Right ventricle myocardium superior (tissue), 1 donor: ENCODE measurements around the gene FARS2. TPM values are rescaled to one million over a fixed set of nuclear protein-coding genes. Genes with fewer than 3 reads are reported as not detected.

ENCODE experiments used
- ATAC-seq: fragments of 200-7000 bp; cut with Tn5 transposase; one replicate; pipeline ENCODE4 v1.9.1; 2020; ENCODE audit warnings: mild to moderate bottlenecking; ENCODE audit not compliant: poor library complexity
- DNase-seq: peaks from one replicate; pipeline ENCODE4 v3.0.0-alpha.2; 2020
- intact Hi-C: fragments of 100-400 bp; cut with DNase I; formaldehyde crosslinking; loops from one replicate; pipeline ENCODE4 v1.11.2; 2022
- total RNA-seq: library from RNA; stranded (reverse); fragmentation: NEBNext Ultra II Directional; extraction: Animal tissue kit (Norgen Biotek cat#: 25700); gene quantifications from one replicate; pipeline ENCODE4 v1.2.1, GENCODE V29; 2021
- donor health status: DM: no; HTN: yes; CAD: no; lungs with severe emphysema.

Gene FARS2
- total RNA-seq, 1 donor from 2014 or later = 20.8 TPM

DNA sequence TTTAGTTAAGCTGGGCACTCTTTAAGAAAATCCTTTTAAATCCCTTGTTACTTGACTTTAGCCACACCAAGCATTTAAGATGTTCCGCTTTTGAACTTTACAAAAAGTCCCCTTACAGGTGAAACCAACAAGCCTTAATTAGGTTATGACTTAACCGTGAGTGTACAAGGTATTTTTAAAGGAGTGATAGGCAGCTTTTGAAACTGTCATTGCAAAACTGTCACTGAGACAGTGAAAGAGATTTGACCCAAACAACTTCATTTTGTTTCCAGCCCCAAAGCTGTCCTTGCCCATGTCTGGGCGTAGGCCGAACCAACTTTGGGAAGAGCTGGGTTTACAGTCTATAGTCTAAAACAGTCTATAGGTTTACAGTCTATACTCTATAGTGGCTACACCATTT lies 305.4 kb downstream of the FARS2 start:
- DNase-seq (no peak), ATAC-seq (no peak)
- intact Hi-C loops = no loop called here

DNA sequence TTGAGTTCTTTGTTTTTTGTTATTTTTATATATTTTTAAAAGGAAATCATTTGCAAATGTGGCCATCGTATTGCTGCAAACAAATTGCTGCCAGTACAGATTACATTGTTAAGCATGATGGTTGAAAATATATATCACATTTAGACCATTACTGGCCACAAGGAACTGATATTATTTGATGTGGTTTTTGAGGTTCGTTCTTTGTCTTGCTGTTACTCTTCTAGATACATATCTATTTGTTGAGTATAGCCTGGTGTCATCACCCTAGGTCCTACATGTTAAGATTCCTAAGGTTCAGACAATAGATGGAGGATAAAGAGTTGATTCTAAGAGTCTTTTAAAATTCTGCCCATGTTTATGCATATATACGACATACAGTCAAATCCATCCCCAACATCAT lies 306.0 kb downstream of the FARS2 start:
- DNase-seq (no peak), ATAC-seq (no peak)
- intact Hi-C loops = no loop called here

DNA sequence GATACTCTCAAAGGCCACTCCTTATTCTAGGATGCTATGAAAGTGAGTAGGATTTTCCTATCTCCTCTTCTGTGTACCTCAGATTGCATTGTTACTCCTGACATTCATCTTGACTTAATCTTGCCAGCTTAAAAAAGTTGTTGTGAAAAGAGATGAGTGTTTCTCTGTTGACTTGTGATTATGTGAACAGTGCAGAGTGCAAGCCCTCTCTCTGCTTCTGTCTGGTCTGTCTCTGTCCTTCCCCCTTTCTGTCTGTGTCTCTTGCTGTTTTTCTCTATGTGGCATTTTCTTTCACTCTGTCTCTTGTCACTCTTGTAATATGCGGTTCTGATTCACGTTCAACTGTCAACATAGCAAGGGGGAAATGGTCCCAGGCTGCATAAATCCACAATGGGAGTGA lies 306.6 kb downstream of the FARS2 start:
- no peak for DNase-seq
- ATAC-seq = no peak
- intact Hi-C loops = no loop called here

DNA sequence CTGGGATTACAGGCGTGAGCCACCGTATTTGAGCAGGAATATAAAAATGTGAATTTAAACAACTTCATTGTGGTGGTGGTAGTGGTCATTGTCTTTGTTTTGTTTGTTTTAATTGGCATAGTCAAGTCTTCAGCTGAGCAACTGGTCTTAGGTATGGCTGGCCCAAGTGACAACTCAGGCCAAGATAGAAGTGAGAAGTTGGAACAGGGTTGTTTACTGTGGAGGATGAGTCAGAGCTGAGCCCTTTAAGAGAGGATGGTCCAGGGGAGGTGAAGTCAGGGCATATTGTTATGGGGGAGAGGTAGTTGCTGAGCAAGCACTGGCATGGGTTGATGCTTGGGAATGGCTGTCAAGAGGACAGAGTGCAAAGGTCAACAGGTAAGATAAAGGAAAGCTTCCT lies 308.2 kb downstream of the FARS2 start:
- DNase-seq = no peak
- no peak for ATAC-seq
- intact Hi-C loops = no loop called here

DNA sequence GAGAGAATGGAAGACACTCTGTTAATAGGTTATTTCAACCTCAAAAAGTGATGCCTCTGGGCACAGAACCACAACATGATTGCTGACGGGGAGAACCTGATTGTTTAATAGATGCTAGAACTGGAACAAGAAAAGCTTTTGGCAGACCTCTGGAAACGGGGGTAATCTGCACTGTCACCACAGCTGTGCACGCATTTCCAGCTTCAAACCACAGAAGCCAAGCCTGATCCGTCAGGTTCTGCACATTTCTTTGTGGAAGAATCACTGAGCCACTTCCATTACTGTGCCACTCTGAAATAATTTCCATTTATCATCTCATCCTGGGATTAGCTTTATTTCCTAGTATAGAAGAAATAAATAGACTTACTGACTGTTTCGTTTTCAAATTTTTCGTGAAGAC lies 309.3 kb downstream of the FARS2 start:
- DNase-seq (no peak), ATAC-seq (no peak)
- intact Hi-C loops = no loop called here

DNA sequence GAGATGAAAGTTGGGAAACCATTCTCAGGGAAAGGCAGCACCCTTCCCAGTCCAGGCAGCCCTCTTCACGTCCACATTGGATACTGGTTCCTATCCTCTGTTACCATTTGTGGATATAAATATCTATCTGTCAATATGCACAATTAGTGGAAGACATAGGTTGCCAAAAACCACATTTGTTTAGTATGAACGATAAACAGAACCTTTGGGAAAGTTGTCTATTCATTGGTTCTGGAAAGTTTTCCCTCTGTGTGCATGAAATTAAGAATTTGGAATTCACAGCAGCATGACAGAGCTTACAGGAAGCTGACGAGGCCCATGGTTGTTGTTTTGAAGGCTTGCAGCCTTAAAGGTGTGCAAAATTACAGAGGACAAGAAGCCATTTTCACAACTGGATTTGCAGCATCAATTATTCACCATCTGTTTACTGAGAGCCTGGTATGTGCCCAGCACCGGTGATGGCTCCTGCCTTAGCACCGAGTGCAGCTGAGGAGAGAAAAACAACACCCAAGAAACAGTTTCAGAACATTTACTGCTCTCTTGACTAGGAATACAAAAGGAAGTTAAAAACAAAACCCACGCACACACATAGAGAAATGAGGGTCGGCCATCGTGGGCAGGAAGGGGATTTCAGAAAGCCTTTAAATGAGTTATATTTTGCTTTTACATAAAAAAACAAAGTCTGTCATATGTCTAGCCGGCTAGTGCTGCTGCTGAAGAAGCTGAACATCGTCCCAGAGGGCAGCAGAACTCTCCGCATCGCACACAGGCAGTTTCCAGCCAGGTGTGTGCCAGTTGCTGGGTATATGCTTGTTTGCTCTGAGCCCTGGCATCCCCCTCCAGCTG lies 319.6 kb downstream of the FARS2 start:
- intact Hi-C loops = no loop called here
- no peak for DNase-seq
- ATAC-seq = no peak

DNA sequence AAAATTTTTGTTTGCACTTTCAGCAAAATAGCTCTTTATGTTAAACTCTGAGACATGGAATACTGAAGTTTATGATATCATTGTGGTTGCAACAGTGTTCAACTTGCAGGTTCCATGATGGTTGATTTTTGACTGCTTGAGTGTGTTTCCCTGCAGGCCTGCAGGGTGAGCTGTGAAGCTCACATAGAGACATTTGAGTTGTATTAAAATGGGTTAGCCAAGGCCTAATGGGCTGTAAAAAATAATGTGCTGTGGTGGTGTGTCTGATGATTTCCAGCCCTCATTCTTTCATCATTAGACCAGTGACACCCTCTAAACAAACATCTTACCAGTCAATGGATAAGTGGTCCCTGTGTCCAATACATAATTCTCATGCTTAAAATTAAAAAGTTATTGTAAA lies 321.4 kb downstream of the FARS2 start:
- DNase-seq = no peak
- no peak for ATAC-seq
- intact Hi-C loops = no loop called here

DNA sequence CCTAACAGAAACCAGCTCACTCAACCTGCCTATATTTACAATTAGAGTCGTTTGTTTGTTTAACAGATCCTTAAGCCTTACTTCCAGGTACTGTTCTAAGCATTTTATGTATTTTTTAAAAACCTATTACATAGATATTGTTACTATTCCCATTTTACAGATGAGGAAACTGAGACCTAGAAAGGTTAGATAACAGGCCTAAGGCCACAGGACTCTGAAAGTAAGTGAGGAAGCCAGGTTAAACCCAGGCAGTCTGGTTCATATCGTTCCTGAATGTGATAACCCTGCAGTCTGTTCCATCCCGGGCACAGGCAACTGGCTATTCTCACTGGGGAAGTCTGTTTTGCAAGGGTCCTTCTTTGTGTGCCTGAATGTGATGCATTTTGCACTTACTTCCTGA lies 322.2 kb downstream of the FARS2 start:
- ATAC-seq (no peak), DNase-seq (no peak)
- intact Hi-C loops = no loop called here

DNA sequence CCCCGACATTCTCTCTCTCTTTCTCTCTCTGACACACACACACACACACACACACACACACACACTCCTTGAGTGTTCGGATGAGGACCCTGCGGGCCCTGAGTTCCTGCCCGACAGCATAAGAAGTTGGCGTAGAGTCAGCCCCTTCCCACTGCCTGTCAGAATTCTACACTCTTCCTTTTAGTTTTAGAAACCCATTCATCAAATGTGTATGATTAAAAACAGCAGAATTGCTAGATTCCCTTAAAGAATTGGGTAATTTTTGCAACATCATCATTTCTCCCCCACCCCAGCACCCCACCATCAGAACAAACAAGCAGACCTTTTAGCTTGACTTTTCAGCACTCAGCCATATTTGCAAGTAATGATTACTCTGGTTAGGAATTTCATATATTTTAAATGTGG lies 322.8 kb downstream of the FARS2 start:
- DNase-seq (no peak), ATAC-seq (no peak)
- intact Hi-C loops = no loop called here

DNA sequence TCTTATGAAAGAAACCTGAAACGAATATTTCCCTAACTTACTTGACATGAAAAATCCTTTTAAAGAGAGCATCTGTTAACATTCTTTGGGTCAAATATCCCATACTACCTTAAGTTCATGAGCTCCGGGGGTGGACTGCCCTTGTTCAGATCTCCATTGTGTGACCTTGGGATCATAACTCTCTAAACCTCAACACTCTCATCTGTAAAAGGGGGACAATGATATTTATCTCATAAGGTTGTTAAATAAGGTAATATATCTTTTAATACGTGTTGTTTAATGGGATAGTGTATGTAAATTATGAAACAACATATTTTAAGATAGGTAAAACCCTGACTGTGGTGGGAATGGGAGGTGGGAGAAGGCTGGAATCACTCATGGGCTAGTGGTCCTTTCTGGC lies 326.3 kb downstream of the FARS2 start:
- DNase-seq (no peak), ATAC-seq (no peak)
- intact Hi-C loops = no loop called here

DNA sequence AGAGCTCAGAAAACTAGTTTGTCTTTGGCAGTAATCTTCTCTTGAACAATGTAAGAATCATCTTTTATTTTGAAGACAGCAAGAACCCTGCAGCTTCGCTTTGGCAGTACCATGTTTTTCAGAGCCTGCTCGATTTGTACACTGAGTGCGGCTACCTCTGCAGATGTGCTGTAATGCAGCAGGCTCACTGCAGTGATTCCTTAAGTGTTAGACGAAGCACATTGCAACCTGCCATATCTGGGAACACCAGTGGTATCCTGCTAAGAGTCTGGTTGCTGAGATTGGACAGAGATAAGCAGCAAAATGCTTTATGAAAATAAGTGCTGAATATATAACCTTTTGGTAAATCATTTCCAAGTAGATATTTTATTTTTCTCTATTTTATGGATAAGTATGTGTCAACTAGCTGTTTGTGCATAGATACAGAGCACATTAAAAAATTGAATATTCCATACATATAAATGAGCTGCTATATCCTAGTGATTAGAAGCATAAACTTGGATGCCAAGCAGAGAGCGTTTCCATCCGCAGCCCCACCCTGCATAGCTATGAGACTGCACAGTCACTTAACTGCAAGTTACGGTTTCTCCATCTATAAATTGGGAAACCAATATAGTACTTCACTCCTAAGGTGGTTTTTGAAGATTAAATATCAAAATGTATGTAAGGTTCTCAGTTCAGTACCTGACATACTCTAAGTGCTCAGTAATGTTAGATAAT lies 328.3 kb downstream of the FARS2 start:
- intact Hi-C loops = no loop called here
- DNase-seq (no peak), ATAC-seq (peak; percentile 9)

DNA sequence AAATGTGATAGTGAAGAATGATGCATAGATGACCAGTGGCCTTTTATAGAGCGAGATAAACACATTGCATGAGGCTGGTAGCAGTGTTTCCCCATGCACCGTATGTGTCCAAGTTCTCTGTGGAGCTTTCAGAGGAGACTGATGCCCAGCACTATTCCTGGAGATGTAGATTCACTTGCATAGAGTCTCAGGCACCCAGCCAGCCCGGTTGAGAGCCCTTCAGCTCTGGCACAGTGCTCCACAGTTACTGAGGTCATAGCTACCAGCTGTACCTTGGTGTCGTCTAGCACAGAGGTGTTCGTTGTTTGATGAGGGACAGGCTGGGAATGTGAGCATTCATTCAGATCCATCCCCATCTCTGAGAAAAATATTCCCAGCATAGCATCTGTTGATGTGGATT lies 328.9 kb downstream of the FARS2 start:
- ATAC-seq = peak; percentile 97
- DNase-seq = peak; percentile 84
- intact Hi-C loops = no loop called here

DNA sequence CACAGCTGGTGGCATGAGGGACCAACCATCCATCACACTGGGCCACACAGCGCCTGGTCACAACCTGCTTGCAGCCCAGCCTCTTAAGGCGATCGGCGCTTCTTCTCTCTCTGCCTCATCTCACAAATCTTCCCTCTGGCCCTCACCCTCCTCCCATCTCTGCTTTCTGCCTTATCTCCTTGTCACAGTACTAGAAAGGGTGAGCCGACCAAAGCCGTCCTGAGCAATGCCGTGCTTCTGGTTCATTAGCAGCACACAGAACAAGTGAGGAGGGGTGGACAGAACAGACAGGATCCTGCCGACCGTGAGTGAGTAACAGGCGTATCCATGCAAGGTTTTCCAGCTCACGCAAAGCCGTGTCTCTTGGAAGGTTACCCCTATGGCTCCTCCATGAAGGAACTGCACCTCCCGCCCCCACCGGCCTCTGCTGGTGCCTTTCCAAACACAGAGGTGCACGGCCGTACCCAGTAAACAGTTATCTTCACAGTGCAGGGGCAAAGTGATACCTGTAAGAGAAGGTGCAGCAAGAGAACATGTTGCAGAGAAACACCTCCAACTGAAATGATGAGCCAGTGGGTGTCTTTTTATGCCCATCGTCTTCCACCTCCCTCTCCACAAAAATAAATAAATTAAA lies 331.7 kb downstream of the FARS2 start:
- intact Hi-C loops = no loop called here
- ATAC-seq = no peak
- no peak for DNase-seq

DNA sequence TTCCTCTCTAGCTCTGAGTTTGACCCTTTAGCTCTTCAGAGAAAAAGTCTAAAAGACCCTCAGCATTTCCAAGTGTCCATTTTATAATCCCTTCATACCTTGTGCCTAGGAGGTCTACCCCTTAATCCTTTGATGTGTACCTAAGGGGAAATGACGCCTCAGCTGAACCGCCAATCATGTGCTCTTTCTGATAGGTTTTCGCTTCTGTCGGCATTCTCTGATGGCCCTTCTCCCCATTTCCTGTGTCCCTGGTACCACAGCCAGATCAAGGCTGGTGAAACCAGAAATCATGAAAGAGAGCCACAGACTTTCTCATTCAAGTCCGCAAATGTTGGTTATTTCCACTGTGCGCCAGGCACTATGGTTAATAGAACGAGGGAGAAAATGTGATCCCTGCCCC lies 333.9 kb downstream of the FARS2 start:
- intact Hi-C loops = no loop called here
- ATAC-seq = no peak

DNA sequence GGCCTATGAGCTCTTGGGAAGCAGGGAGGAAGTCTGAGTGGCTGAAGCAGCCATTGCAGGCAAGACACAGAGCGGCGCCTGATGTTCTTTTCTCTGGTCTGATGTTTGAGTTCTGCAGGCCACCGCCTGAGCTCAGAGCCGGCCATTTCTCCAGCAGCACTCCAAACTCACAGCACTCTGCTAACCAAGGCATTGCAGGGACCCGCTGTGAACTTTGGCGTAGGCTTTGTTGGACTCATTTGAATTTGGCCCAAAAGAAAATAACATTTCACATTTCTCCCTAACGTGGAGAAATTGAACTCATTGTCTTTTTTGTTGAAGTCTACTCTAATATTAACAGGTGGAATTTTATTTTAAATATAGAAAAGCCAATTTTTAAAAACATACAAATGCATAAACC lies 336.1 kb downstream of the FARS2 start:
- intact Hi-C loops = no loop called here
- no peak for ATAC-seq

More for the DNA sequence above, 333.9 kb downstream of the FARS2 start:
- DNase-seq = no peak

DNA sequence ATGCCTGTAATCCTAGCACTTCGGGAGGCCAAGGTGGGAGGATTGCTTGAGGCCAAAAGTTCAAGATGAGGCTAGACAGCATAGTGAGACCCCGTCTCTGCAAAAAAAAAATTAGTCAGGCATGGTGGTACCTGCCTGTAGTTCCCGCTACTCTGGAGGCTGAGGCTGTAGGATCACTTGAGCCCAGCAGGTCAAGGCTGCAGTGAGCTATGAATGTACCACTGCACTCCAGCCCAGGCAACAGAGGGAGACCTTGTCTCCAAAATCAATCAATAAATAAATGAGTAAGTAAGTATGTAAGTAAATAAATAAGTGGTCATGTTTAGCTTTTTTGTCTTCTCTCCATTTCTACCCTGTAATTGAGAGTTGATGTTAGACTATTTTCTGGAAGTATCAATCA lies 336.8 kb downstream of the FARS2 start:
- no peak for DNase-seq
- no peak for ATAC-seq
- intact Hi-C loops = no loop called here

More for the DNA sequence above, 336.1 kb downstream of the FARS2 start:
- DNase-seq = no peak

DNA sequence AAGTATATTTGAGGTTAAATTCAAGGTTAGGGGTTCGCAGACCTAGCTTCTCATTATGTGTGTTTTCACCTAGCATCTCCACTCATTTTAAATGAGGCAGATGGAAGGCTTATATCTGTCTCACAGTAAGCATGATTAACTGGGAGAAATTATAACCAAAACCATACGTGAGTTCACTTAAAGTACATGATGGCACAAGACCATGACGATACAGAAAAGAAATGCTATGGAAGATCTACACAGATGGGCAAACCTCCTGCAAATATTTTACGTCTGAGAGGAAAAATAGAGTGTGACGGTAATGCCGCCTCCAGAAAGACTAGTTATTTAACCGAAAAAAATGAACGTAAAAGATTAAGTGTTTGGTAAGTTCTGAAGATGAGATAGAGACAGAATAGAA lies 337.8 kb downstream of the FARS2 start:
- no peak for DNase-seq
- no peak for ATAC-seq
- intact Hi-C loops = no loop called here

DNA sequence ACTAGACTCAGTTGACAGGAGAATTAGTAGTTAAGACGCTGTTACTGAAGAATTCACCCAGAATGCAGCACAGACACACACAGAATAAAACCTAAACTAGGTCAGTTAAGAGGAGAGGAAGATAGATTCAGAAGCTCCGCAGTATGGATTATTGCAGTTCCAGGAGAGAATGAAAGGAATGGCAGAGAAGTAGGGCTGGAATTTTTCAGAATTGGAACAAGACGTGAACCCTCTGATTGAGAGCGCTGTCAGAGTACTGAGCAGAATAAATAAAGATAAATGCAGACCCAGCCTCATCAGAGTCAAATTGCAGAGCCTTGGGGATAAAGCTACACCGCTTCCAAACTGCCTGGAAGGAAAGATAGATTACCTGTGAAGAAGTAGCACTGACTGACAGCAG lies 344.6 kb downstream of the FARS2 start:
- DNase-seq = no peak
- intact Hi-C loops = no loop called here
- no peak for ATAC-seq

DNA sequence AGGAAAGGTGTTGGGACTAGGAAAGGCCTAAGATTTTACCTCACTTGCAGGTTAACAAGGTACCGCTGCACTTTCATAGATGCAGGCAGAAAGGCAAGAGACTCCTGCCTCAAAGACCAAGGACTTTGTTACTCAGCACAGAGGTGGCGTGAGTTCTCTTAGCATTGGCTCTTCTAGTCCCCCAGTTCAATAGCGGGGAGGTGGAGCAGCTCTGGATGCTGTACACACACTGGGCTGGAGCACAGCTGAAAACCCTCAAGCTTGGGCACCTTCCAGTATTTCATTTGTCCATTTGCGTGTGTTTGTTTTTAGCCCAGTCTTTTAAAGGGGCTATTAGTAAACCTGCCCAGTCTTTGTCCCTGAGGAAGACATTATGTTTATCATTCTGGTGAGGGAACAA lies 345.2 kb downstream of the FARS2 start:
- no peak for ATAC-seq
- no peak for DNase-seq
- intact Hi-C loops = no loop called here

DNA sequence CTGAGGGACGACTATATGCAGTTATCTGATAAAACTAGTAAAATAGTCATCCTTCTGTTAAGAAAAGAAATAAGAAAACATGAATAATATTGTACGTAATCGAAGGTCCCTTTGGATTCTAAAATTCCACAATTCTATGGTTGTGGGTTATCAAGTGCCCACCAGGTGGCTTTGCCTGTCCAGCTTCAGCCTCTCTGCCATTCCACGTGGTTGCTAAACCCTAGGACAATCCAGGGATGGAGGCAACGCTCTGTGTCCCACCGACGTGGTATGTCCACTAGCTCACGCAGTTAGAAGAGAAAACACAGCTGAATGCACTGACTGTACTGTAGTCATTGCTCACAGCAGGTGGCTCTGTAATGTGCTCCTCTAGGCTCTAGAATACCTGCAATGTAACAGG lies 349.3 kb downstream of the FARS2 start:
- ATAC-seq (no peak), DNase-seq (no peak)
- intact Hi-C loops = no loop called here
